Caco-2 (cell line): Measurements from ENCODE around the gene SMCO2. TPM values are rescaled to one million over a fixed set of nuclear protein-coding genes. Genes with fewer than 3 reads are reported as not detected.

Source experiments
- BruUV-seq: library from RNA; stranded (reverse); fragments of 400-500 nt; replicated peaks from 2 replicates; lab custom pipeline; 2021; lab: Mats Ljungman, UMichigan
- CTCF ChIA-PET: fragments of 300-600 bp; sonication (Branson Sonifier 250); formaldehyde crosslinking; loops from one replicate; lab custom pipeline; 2022; ENCODE audit warnings: antibody characterized with exemption; lab: Charles Lee
- POLR2A ChIA-PET: fragments of 300-600 bp; sonication (Branson Sonifier 250); formaldehyde crosslinking; loops from one replicate; lab custom pipeline; 2022; ENCODE audit warnings: antibody characterized with exemption; lab: Charles Lee
- DNase-seq, 2 experiments: peaks; one replicate each; pipeline versions ENCODE4 v3.0.0 to v3.0.0-alpha.2; 2020 to 2022
- H3K27me3 ChIP-seq: replicated peaks from 2 replicates; pipeline ENCODE4 v1.6.0; 2011; ENCODE audit warnings: low read length; ENCODE audit not compliant: control insufficient read depth, insufficient read depth
- H3K36me3 ChIP-seq: 2 replicates; pipeline ENCODE4 v1.5.1; 2011; ENCODE audit warnings: low read length; ENCODE audit not compliant: control insufficient read depth, insufficient read depth
- H3K4me1 ChIP-seq: fragments of 250-450 bp; sonication (Bioruptor Pico); 2 replicates; pipeline ENCODE4 v1.5.1; 2020; ENCODE audit warnings: mild to moderate bottlenecking
- H3K4me3 ChIP-seq: 2 replicates; pipeline ENCODE4 v1.5.1; 2011; ENCODE audit warnings: low read depth, mild to moderate bottlenecking, control low read depth, low read length
- H3K9me3 ChIP-seq: fragments of 250-450 bp; sonication (Bioruptor Pico); 2 replicates; pipeline ENCODE4 v1.5.1; 2020; ENCODE audit warnings: mild to moderate bottlenecking, moderate library complexity
- H3K27ac Mint-ChIP-seq: one replicate; pipeline ENCODE4 v1.8.0; 2022; ENCODE audit warnings: mixed read lengths; ENCODE audit not compliant: unreplicated experiment
- H3K27me3 Mint-ChIP-seq: one replicate; pipeline ENCODE4 v1.8.0; 2022; ENCODE audit warnings: mixed read lengths; ENCODE audit not compliant: insufficient read depth, unreplicated experiment
- H3K36me3 Mint-ChIP-seq: one replicate; pipeline ENCODE4 v1.8.0; 2022; ENCODE audit warnings: mild to moderate bottlenecking, mixed read lengths; ENCODE audit not compliant: insufficient read depth, unreplicated experiment
- H3K4me1 Mint-ChIP-seq: one replicate; pipeline ENCODE4 v1.8.0; 2022; ENCODE audit warnings: low read depth, mixed read lengths; ENCODE audit not compliant: unreplicated experiment
- H3K4me3 Mint-ChIP-seq: one replicate; pipeline ENCODE4 v1.8.0; 2022; ENCODE audit warnings: mild to moderate bottlenecking, moderate library complexity, mixed read lengths; ENCODE audit not compliant: unreplicated experiment
- H3K9me3 Mint-ChIP-seq: one replicate; pipeline ENCODE4 v1.8.0; 2022; ENCODE audit warnings: mixed read lengths; ENCODE audit not compliant: unreplicated experiment
- intact Hi-C: fragments of 100-400 bp; cut with micrococcal nuclease; formaldehyde crosslinking; loops from one replicate; pipeline ENCODE4 v1.10.0; 2022; ENCODE audit not compliant: unreplicated experiment
- total RNA-seq: library from RNA; stranded (reverse); gene quantifications from 2 replicates; pipeline ENCODE4 v1.2.3, GENCODE V29; 2022
- TF ChIP-seq, protein P1 (sequence below), 2 experiments: fragments of 200-600 bp in 1 of 2; IDR thresholded peaks; 1 replicate in 1 of 2; 2 replicates in 1 of 2; pipeline versions ENCODE4 v1.5.1 to v1.8.0; 2011 to 2022; ENCODE audit warnings: antibody characterized with exemption in 1 of 2, control low read depth in 1 of 2, inconsistent platforms in 1 of 2, low read depth in 1 of 2, low read length in 1 of 2, mild to moderate bottlenecking in 1 of 2, moderate library complexity in 1 of 2; ENCODE audit not compliant: insufficient read depth in 1 of 2, severe bottlenecking in 1 of 2, unreplicated experiment in 1 of 2

SMCO2 gene
- total RNA-seq, 1 experiment from 2014 or later, result 0.93 TPM

DNA sequence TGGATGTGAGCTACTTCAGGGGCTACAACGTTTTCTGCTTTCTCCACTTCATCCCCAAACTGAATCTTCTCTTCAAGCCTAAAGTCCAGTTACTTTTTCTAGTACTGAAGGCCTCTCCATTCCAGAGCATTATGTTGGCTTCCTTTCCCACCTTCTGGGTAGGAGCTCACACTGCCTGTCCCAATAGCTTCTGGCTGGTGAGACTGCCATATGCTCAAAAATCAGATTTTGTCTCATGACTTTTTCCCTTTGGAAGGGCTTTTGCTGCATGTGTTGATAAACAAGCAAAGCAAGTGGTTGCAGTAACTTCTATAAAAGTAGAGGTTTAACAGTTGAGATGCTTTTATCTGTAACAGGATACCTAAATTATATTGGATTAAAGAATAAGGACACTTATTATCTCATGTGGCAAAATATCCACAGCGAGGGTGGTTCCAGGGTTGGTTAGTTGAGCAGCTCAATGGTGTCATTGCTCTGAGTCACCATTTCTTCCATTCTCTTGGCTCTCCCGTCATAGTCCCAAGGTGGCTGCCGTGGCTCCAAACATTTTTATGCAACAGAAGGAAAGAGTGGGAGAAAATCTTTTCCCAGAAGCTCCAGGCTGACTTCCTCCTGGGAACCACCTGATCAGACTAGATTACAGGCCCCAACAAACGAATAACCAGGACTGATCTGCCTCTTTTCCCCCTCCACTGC is 62.3 kb downstream of the SMCO2 start:
- no peaks in the 10 kb centered on the region; the same call in 1 of the 2 replicates for H3K9me3 ChIP-seq
- Mint-ChIP-seq H3K9me3 (no peaks in the 10 kb centered on the region), H3K4me3 (no peak overlapping the region), H3K27ac (no peak overlapping the region), H3K4me1 (peaks cover 12% of the 10 kb centered on the region), H3K27me3 (no peaks in the 10 kb centered on the region), H3K36me3 (no peaks in the 10 kb centered on the region)
- ChIA-PET CTCF (no interaction called here), POLR2A (no interaction called here)
- intact Hi-C loops, result no loop called here
- TF ChIP-seq, protein P1, sequence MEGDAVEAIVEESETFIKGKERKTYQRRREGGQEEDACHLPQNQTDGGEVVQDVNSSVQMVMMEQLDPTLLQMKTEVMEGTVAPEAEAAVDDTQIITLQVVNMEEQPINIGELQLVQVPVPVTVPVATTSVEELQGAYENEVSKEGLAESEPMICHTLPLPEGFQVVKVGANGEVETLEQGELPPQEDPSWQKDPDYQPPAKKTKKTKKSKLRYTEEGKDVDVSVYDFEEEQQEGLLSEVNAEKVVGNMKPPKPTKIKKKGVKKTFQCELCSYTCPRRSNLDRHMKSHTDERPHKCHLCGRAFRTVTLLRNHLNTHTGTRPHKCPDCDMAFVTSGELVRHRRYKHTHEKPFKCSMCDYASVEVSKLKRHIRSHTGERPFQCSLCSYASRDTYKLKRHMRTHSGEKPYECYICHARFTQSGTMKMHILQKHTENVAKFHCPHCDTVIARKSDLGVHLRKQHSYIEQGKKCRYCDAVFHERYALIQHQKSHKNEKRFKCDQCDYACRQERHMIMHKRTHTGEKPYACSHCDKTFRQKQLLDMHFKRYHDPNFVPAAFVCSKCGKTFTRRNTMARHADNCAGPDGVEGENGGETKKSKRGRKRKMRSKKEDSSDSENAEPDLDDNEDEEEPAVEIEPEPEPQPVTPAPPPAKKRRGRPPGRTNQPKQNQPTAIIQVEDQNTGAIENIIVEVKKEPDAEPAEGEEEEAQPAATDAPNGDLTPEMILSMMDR (IDR thresholded peaks at IDR 0.05; ENCODE audit: insufficient read depth in 1 of 2, low read depth in 1 of 2, low read length in 1 of 2, severe bottlenecking in 1 of 2, unreplicated experiment in 1 of 2), result no peak
- no peak overlapping the region for H3K4me3 ChIP-seq
- H3K36me3 ChIP-seq, result no peaks in the 10 kb centered on the region
- no peak for DNase-seq
- H3K27me3 ChIP-seq, result no peaks in the 10 kb centered on the region
- H3K4me1 ChIP-seq, result peaks cover 9% of the 10 kb centered on the region
- BruUV-seq, result no TSS peak

DNA sequence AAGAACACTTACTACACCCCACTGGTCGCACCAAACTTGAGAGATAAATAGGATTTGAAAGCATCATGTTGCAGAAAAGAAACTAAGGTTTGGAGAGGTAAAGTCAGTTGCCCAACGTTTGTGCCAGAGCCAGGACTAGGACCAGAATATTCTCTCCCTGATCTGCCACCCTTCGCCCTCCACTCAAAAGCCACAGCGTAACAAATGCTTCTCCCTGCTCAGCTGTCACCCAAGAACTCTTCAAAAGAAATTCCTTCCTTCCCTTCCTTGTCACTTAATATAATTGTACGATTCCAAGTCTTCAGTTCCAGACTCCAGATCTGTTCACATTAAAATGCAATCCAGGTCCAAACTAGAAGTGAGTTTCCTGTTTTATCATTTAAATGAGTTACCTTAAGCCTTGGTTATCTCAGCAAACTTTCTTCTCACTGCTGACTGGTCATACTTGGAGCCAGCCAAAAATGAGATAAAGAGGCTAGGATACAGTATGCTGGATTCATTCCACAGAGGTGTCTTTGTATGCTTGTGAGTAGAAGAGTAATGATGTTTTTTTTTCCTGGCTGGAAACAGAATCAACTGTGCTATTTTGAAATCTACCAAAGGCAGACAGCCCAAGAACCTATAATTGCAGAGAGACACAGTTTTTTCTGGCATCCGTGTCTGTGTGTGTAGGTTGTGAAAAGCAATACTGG is 64.6 kb downstream of the SMCO2 start:
- no peak overlapping the region for H3K27ac Mint-ChIP-seq

DNA sequence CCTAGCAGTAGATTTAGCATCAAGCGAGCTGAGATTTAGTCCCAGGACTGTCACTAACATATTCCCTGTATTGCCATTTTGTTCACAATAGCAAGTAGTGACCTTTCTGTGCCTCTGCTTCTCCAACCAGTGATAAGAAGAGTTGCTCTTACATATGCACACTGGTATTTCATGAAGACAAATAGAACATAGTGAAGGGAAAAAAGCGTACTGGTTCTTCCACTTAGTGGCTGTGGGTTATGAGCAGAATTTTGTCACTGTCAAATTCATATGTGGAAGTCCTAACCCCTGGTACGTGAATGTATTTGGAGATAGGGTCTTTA is 65.1 kb downstream of the SMCO2 start:
- no peak overlapping the region for H3K4me3 ChIP-seq
- no peaks in the 10 kb centered on the region for H3K9me3 Mint-ChIP-seq
- H3K9me3 ChIP-seq, result no peaks in the 10 kb centered on the region; the same call in 1 of the 2 replicates
- no peak overlapping the region for H3K27ac Mint-ChIP-seq
- peaks cover 32% of the 10 kb centered on the region for H3K4me1 ChIP-seq
- peaks cover 18% of the 10 kb centered on the region for H3K4me1 Mint-ChIP-seq
- TF ChIP-seq, protein P1 (IDR thresholded peaks at IDR 0.05; ENCODE audit: insufficient read depth in 1 of 2, low read depth in 1 of 2, low read length in 1 of 2, severe bottlenecking in 1 of 2, unreplicated experiment in 1 of 2), result no peak
- H3K27me3 ChIP-seq, result no peaks in the 10 kb centered on the region
- no peaks in the 10 kb centered on the region for H3K36me3 ChIP-seq
- H3K27me3 Mint-ChIP-seq, result no peaks in the 10 kb centered on the region
- H3K36me3 Mint-ChIP-seq, result peaks cover 4% of the 10 kb centered on the region
- CTCF ChIA-PET, result no interaction called here
- no peak for DNase-seq
- POLR2A ChIA-PET, result no interaction called here
- no peak overlapping the region for H3K4me3 Mint-ChIP-seq
- intact Hi-C loops, result no loop called here
- no TSS peak for BruUV-seq

More for the DNA sequence above, 64.6 kb downstream of the SMCO2 start:
- H3K9me3 Mint-ChIP-seq, result no peaks in the 10 kb centered on the region
- H3K36me3 Mint-ChIP-seq, result no peaks in the 10 kb centered on the region
- no peaks in the 10 kb centered on the region for H3K27me3 ChIP-seq
- peaks cover 13% of the 10 kb centered on the region for H3K4me1 Mint-ChIP-seq
- H3K4me3 ChIP-seq, result no peak overlapping the region
- ChIA-PET CTCF (no interaction called here), POLR2A (no interaction called here)
- no peak for DNase-seq
- intact Hi-C loops, result no loop called here
- H3K4me1 ChIP-seq, result peaks cover 27% of the 10 kb centered on the region
- no TSS peak for BruUV-seq
- H3K27me3 Mint-ChIP-seq, result no peaks in the 10 kb centered on the region
- H3K9me3 ChIP-seq, result no peaks in the 10 kb centered on the region; the same call in 1 of the 2 replicates
- TF ChIP-seq, protein P1 (IDR thresholded peaks at IDR 0.05; ENCODE audit: insufficient read depth in 1 of 2, low read depth in 1 of 2, low read length in 1 of 2, severe bottlenecking in 1 of 2, unreplicated experiment in 1 of 2), result no peak
- H3K4me3 Mint-ChIP-seq, result no peak overlapping the region
- no peaks in the 10 kb centered on the region for H3K36me3 ChIP-seq
